IPS-20b (cell line): ENCODE results near the gene STARD3NL.
A peak's percentile ranks its signal among the peaks of the same experiment; 100 is the strongest.

ENCODE experiments used
- H3K27ac ChIP-seq: one replicate; pipeline ENCODE4 v1.5.1; 2013; ENCODE audit warnings: low read length
- H3K27me3 ChIP-seq: 2 replicates; pipeline ENCODE4 v1.6.1; 2013; ENCODE audit warnings: mild to moderate bottlenecking, low read length, inconsistent platforms; ENCODE audit not compliant: insufficient read depth
- H3K36me3 ChIP-seq: 2 replicates; pipeline ENCODE4 v1.6.1; 2013; ENCODE audit warnings: low read depth, mild to moderate bottlenecking, inconsistent platforms, low read length, moderate library complexity; ENCODE audit not compliant: insufficient read depth
- H3K4me1 ChIP-seq: 2 replicates; pipeline ENCODE4 v1.6.1; 2013; ENCODE audit warnings: mild to moderate bottlenecking, control low read depth, inconsistent platforms, low read length, moderate library complexity; ENCODE audit not compliant: insufficient read depth
- H3K4me3 ChIP-seq: 2 replicates; pipeline ENCODE4 v1.5.1; 2013; ENCODE audit warnings: mild to moderate bottlenecking, low read length, inconsistent platforms
- H3K9ac ChIP-seq: 2 replicates; pipeline ENCODE4 v1.6.1; 2013; ENCODE audit warnings: low read depth, mild to moderate bottlenecking, inconsistent platforms, low read length, moderate library complexity
- H3K9me3 ChIP-seq: 2 replicates; pipeline ENCODE4 v1.6.1; 2013; ENCODE audit warnings: mild to moderate bottlenecking, low read depth, low read length, inconsistent platforms; ENCODE audit not compliant: insufficient read depth

STARD3NL gene, protein sequence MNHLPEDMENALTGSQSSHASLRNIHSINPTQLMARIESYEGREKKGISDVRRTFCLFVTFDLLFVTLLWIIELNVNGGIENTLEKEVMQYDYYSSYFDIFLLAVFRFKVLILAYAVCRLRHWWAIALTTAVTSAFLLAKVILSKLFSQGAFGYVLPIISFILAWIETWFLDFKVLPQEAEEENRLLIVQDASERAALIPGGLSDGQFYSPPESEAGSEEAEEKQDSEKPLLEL

DNA sequence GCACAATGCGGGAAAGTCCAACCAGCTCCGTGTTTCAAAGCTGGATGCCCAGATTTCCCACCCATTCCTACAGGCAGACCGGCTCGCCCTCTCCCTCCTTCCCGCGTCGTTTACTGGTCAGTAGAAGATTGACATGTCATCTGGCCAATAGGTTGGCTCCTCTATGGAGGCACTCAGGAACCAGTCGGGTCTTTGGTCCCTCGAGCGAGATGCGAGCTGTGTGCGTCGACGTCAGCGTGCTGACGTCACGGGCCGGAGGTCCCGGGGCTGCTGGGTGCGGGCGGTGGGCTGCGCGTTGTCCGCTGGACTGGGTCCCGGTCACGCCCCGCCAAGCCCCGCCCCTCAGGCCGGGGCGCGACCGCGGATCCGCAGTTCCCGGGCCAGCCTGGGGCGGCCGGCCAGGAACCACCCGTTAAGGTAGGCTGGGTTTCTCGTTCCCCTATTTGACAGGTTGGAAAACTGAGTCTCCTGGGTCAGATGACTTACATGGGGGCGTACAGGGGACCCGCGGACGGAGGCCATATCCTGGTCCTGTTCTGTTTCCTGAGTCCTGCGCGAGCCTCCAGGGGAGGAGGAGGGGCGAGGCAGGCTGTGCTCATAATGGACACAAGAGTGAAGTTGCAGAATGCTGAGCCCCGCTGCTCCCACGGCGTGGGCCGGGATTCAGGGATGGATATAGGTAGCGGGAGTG, at the start of gene STARD3NL:
Gene STARD3NL, plus strand, starts transcription at position 242 of the 691 bp plus-strand sequence. CDS start 29,260 bp downstream, outside the sequence.
- peaks cover 4% of the 10 kb centered on the region; the same call in 1 of the 2 replicates for H3K4me1 ChIP-seq
- no peaks in the 10 kb centered on the region for H3K36me3 ChIP-seq
- peak within 1 kb of the TSS; percentile 75 for H3K27ac ChIP-seq
- no peaks in the 10 kb centered on the region for H3K27me3 ChIP-seq
- H3K9ac ChIP-seq: peak within 1 kb of the TSS; percentile 91; the same call in 1 of the 2 replicates
- H3K4me3 ChIP-seq: peak within 1 kb of the TSS; percentile 94
- no peaks in the 10 kb centered on the region for H3K9me3 ChIP-seq

DNA sequence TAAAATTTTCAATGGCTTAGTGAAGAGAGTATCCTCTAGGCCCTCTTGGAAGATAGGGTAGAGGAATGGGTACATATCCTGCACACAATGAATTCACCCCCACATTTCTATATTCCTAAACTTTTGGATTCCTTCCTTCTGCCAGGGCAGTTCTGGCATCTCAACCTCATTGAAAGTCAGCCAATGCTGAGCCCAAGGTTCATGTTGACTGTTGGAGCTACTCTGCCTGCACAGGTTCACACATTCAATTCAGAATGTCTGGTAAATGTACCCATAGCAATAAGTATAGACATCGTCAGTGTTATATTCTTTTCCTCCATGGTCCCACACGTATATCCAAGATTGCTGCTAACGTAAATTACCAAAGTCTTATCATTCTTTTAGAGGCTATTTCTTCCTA, 48.9 kb upstream of the STARD3NL start:
- Histone ChIP-seq H3K4me3 (no peak overlapping the region), H3K27ac (no peak overlapping the region), H3K36me3 (no peaks in the 10 kb centered on the region), H3K9me3 (no peaks in the 10 kb centered on the region), H3K9ac (no peak overlapping the region), H3K4me1 (peaks cover 5% of the 10 kb centered on the region; the same call in 1 of the 2 replicates), H3K27me3 (no peaks in the 10 kb centered on the region)

DNA sequence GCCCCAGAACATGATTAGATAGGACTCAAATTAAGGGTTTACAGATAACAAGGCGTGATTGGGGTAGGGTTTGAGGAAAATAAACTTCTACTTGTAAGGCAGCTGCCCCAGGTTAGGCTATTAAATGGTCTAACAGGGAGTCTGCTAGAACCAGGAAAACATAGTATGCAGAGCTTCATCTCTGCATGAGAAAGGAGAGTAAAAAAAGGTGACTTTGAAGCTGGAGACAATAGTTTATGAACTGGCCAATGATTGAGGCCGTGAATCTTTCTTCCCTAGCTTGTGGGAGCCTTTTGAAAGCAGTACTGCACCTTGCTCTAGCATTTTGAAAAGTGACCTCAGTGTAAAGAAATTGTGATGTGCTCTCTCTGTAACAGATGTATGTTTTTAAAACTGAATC, 48.5 kb upstream of the STARD3NL start:
- Histone ChIP-seq H3K4me3 (no peak overlapping the region), H3K36me3 (no peaks in the 10 kb centered on the region), H3K27ac (no peak overlapping the region), H3K9me3 (no peaks in the 10 kb centered on the region), H3K9ac (no peak overlapping the region), H3K27me3 (no peaks in the 10 kb centered on the region), H3K4me1 (peaks cover 5% of the 10 kb centered on the region; the same call in 1 of the 2 replicates)

DNA sequence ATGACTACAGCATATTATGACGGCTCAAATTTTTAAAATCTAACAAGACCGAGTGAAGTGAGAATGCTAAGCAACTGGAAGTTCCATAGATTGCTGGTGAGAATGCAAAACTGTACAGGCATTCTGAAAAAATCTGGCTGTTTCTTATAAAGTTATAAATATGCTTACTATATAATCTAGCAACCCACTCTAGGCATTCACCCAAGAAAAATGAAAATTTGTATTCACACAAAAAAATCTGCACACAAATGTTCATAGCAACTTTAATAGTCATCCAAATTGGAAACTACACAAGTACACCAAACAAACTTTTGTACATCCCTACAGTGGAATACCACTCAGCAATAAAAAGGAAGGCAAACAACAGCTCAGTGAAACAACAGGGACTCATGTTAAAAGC, 39.9 kb upstream of the STARD3NL start:
- no peak overlapping the region for H3K9ac ChIP-seq
- no peaks in the 10 kb centered on the region for H3K36me3 ChIP-seq
- H3K4me1 ChIP-seq: no peaks in the 10 kb centered on the region
- H3K27me3 ChIP-seq: no peaks in the 10 kb centered on the region
- H3K27ac ChIP-seq: no peak overlapping the region
- H3K9me3 ChIP-seq: no peaks in the 10 kb centered on the region
- H3K4me3 ChIP-seq: no peak overlapping the region

DNA sequence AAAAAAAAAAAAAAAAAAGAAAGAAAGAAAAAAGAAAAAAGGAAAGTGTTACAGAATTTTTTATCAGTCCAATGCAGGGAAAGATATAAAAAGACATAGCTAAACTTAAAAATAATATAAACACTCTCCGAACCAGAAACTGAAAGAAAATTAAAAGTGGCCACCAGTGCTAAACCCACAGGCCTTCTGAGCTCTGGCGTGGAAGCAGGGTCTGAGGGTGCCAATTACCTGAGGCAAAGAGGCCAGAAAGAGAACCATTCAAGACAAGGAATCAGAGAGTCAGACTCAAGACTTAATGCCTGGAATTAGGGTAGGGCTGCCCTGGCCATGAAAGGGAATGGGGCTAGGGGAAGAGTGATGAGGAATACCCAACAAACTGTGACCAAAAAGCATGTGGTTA, 36.9 kb upstream of the STARD3NL start:
- Histone ChIP-seq H3K9me3 (no peaks in the 10 kb centered on the region), H3K4me1 (no peaks in the 10 kb centered on the region), H3K36me3 (no peaks in the 10 kb centered on the region), H3K27me3 (no peaks in the 10 kb centered on the region), H3K9ac (no peak overlapping the region), H3K4me3 (no peak overlapping the region), H3K27ac (no peak overlapping the region)

DNA sequence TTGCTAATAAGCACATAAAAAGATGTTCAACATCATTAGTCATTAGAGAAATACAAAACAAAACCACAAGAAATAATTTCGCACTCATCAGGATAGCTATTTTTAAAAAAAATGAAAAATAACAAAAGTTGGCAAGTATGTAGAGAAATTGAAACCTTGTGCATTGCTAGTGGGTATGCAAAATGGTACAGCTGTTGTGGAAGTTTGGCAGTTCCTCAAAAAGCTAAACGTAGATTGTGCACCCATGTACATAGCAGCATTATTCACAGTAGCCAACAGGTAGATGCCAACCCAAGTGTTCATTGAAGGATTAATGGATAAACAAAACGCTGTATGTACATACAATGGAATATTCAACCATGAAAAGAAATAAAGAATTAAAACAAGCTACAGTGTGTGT, 35.3 kb upstream of the STARD3NL start:
- Histone ChIP-seq H3K9me3 (no peaks in the 10 kb centered on the region), H3K4me1 (no peaks in the 10 kb centered on the region), H3K27ac (no peak overlapping the region), H3K9ac (no peak overlapping the region), H3K4me3 (no peak overlapping the region), H3K27me3 (no peaks in the 10 kb centered on the region), H3K36me3 (no peaks in the 10 kb centered on the region)

DNA sequence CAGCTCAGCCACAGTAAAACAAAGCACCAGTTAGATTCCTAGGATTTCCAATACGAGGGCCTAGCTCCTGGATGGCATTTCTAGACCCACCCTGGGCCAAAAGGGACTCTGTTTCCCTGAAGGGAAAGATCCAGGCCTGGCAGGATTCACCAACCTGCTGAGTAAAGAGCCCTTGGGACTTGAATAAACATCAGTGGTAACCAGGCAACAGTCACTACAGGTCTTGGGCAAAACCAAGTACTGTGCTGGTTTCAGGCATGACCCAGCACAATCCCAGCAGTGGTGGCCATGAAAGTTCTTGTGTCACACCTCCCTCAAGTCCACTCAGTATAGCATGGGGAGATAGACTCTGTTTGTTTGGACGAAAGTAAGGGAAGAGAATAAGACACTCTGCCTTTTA, 31.0 kb upstream of the STARD3NL start:
- no peaks in the 10 kb centered on the region for H3K9me3 ChIP-seq
- H3K36me3 ChIP-seq: no peaks in the 10 kb centered on the region
- H3K27ac ChIP-seq: no peak overlapping the region
- no peaks in the 10 kb centered on the region for H3K27me3 ChIP-seq
- no peak overlapping the region for H3K9ac ChIP-seq
- H3K4me3 ChIP-seq: no peak overlapping the region
- no peaks in the 10 kb centered on the region for H3K4me1 ChIP-seq

DNA sequence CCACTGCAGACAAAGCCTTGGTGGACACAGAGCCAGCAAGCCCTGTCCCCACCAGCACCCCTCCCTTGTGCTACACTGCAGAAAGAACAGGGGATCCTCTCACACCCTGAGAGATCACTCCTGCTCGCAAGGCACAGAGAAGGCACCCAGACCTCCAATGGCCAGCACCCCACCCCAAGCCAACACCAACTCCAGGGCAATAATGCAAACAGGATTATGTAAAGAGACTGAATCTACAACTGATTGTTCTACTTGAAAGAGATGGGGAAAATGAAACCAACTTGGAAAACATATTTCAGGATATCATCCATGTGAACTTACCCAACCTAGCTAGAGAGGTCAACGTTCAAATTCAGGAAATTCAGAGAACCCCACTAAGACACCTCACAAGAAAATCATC, 26.5 kb upstream of the STARD3NL start:
- H3K9ac ChIP-seq: no peak overlapping the region

DNA sequence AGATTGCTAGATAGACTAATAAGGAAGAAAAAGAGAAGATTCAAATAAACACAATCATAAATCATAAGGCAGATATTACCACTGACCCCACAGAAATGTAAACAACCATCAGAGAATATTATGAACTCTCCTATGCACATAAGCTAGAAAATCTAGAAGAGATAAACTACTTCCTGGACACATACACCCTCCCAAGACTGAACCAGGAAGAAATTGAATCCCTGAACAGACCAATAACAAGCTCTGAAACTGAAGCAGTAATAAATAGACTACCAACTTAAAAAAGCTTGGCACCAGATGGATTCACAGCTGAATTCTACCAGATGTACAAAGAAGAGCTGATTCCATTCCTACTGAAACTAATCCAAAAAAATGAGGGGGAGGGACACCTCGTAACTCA, 24.5 kb upstream of the STARD3NL start:
- no peaks in the 10 kb centered on the region for H3K27me3 ChIP-seq
- H3K4me1 ChIP-seq: no peaks in the 10 kb centered on the region
- peaks cover 4% of the 10 kb centered on the region; the same call in 1 of the 2 replicates for H3K9me3 ChIP-seq
- H3K9ac ChIP-seq: no peak overlapping the region
- no peak overlapping the region for H3K27ac ChIP-seq
- no peak overlapping the region for H3K4me3 ChIP-seq
- H3K36me3 ChIP-seq: no peaks in the 10 kb centered on the region

More for the DNA sequence above, 26.5 kb upstream of the STARD3NL start:
- no peak overlapping the region for H3K27ac ChIP-seq
- no peaks in the 10 kb centered on the region for H3K36me3 ChIP-seq
- no peaks in the 10 kb centered on the region for H3K4me1 ChIP-seq
- H3K4me3 ChIP-seq: no peak overlapping the region
- no peaks in the 10 kb centered on the region for H3K27me3 ChIP-seq
- H3K9me3 ChIP-seq: peaks cover 4% of the 10 kb centered on the region; the same call in 1 of the 2 replicates

DNA sequence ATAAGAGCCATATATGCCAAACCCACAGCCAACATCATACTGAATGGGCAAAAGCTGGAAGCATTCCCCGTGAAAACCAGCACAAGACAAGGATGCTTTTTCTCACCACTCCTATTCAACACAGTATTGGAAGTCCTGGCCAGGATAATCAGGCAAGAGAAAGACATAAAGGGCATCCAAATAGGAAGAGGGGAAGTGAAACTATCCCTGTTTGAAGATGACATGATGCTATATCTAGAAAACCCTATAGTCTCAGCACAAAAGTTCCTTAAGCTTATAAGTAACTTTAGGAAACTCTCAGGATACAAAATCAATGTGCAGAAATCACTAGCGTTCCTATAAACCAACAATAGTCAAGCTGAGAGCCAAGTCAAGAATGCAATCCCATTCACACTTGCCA, 23.8 kb upstream of the STARD3NL start:
- H3K9me3 ChIP-seq: peaks cover 4% of the 10 kb centered on the region; the same call in 1 of the 2 replicates

DNA sequence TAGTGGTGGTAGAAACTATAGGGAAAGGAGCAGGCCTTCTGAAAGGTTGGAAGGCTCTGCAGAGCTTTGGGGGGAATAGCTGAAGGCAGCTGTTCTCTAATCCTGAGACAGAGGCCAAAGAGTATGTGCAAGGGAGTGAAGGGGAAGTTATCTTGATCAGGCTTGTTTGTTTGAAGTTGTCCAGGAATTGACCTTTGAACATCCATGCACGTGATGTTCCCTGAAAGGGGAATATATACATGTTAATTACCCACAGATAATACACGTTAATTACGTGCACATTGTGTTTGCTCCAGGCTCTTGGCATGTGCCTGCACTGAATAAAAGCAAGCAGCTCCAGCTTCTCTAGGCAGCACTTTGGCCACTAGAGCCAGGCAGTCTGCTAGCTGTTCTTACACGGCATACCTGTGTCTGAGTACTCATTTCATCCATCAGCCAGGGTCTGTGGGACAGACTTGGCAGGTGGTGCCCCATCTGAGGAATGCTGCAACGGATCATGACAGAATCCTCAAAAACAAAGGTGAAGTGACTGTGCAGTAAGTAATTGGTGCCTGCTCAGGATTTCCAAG, 18.0 kb upstream of the STARD3NL start:
- H3K27me3 ChIP-seq: no peaks in the 10 kb centered on the region
- H3K27ac ChIP-seq: no peak overlapping the region
- H3K4me1 ChIP-seq: no peaks in the 10 kb centered on the region
- H3K9me3 ChIP-seq: peaks cover 4% of the 10 kb centered on the region
- H3K9ac ChIP-seq: no peak overlapping the region
- no peak overlapping the region for H3K4me3 ChIP-seq
- no peaks in the 10 kb centered on the region for H3K36me3 ChIP-seq

More for the DNA sequence above, 23.8 kb upstream of the STARD3NL start:
- Histone ChIP-seq H3K36me3 (no peaks in the 10 kb centered on the region), H3K4me1 (no peaks in the 10 kb centered on the region), H3K27me3 (no peaks in the 10 kb centered on the region), H3K9ac (no peak overlapping the region), H3K4me3 (no peak overlapping the region), H3K27ac (no peak overlapping the region)

DNA sequence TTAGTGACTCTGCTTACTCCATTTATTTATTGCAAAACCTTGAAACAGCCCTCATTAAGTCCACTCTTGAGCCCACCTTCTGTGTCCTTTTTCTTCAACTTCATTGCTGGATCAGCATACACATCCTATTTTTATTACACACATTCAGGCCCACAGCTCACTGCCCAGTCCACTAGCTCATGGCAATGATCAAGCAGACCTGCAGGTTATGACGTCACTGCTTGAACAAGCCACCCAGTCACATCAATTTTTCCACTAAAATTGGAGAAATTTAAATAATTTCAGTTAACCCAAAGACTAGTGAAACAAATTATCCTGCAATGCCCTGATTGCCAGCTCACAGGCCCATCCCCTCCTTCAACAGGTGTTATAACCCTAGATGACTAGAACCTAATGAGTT, 16.0 kb upstream of the STARD3NL start:
- H3K9ac ChIP-seq: no peak overlapping the region
- H3K4me3 ChIP-seq: no peak overlapping the region
- no peaks in the 10 kb centered on the region for H3K36me3 ChIP-seq

More for the DNA sequence above, 16.0 kb upstream of the STARD3NL start:
- no peaks in the 10 kb centered on the region; the same call in none of the 2 replicates for H3K9me3 ChIP-seq
- H3K27me3 ChIP-seq: no peaks in the 10 kb centered on the region
- no peak overlapping the region for H3K27ac ChIP-seq
- H3K4me1 ChIP-seq: no peaks in the 10 kb centered on the region
